Right lobe of liver (tissue), 4 donors: ENCODE measurements around the gene TBKBP1.

Experiments used
- CTCF ChIP-seq, 4 donors: fragments of 200-600 bp in 3 of 4; fragments of 450-650 bp in 1 of 4; IDR thresholded peaks; one replicate each; pipeline versions ENCODE4 v1.5.1 to v1.8.0; 2016 to 2022; ENCODE audit warnings: antibody characterized with exemption in 4 of 4, mild to moderate bottlenecking in 2 of 4
- POLR2A ChIP-seq: fragments of 450-650 bp; IDR thresholded peaks from one replicate; pipeline ENCODE4 v1.6.1; 2017; ENCODE audit warnings: antibody characterized with exemption, mild to moderate bottlenecking
- donor health status: DM: no; HTN: no; CAD: no.
- donor health status: DM: no; HTN: no; CAD: no.
- donor health status: DM: no; HTN: yes; CAD: no.

- TF ChIP-seq POLR2A, result no peak
- TF ChIP-seq CTCF (IDR thresholded peaks at IDR 0.05), result no peak
These were observed 42.8 kb downstream of the TBKBP1 start for GRCh38 chr17:47736501-47737495.
